NOMO-1 treated with dmso at 0.1 percent for 144 hours (cell line): ENCODE measurements around the gene AADAC.
"Not testable (repeated sequence)": the region's sequence is repeated elsewhere in the genome, so short reads cannot be mapped to it uniquely, and the experiment has no call there.

ENCODE experiments used
- DNase-seq: peaks from one replicate; lab custom pipeline; 2025; ENCODE audit not compliant: unreplicated experiment; lab: John Stamatoyannopoulos, UW

AADAC gene

GRCh38 chr3:151796105-151796680, 17.7 kb upstream of the AADAC start:
- no peak for DNase-seq

GRCh38 chr3:151798466-151798865, 15.4 kb upstream of the AADAC start:
- DNase-seq, result no peak

- no peak for DNase-seq
Observed at GRCh38 chr3:151800431-151800830, 13.5 kb upstream of the AADAC start.

GRCh38 chr3:151804267-151804666, 9.6 kb upstream of the AADAC start:
- no peak for DNase-seq

GRCh38 chr3:151806838-151807237, 7.1 kb upstream of the AADAC start:
- DNase-seq, result no peak

GRCh38 chr3:151808926-151809325, 5.0 kb upstream of the AADAC start:
- DNase-seq, result not testable (repeated sequence)

- no peak for DNase-seq
Observed at GRCh38 chr3:151811474-151811873, 2.4 kb upstream of the AADAC start.

- DNase-seq, result no peak
Observed at GRCh38 chr3:151814588-151814987, 672 bp downstream of the AADAC start.

GRCh38 chr3:151816091-151816604, 2.2 kb downstream of the AADAC start:
- DNase-seq, result no peak

- DNase-seq, result no peak
Observed at GRCh38 chr3:151817473-151817872, 3.6 kb downstream of the AADAC start.

- DNase-seq, result no peak
Observed at GRCh38 chr3:151818361-151818760, 4.4 kb downstream of the AADAC start.

GRCh38 chr3:151819910-151820309, 6.0 kb downstream of the AADAC start:
- no peak for DNase-seq

- DNase-seq, result no peak
Observed at GRCh38 chr3:151827816-151828215, 13.9 kb downstream of the AADAC start.

- no peak for DNase-seq
Observed at GRCh38 chr3:151835751-151836525, 22.0 kb downstream of the AADAC start.

GRCh38 chr3:151837057-151837456, 23.1 kb downstream of the AADAC start:
- DNase-seq, result peak; percentile 40

- peak; percentile 85 for DNase-seq
Observed at GRCh38 chr3:151838574-151839312, 24.8 kb downstream of the AADAC start.

GRCh38 chr3:151839313-151839631, 25.4 kb downstream of the AADAC start:
- DNase-seq, result no peak

- DNase-seq, result no peak
Observed at GRCh38 chr3:151841801-151842200, 27.9 kb downstream of the AADAC start.

GRCh38 chr3:151843275-151843674, 29.4 kb downstream of the AADAC start:
- no peak for DNase-seq

GRCh38 chr3:151845306-151845905, 31.5 kb downstream of the AADAC start:
- DNase-seq, result no peak

- DNase-seq, result not testable (repeated sequence)
Observed at GRCh38 chr3:151850065-151850464, 36.1 kb downstream of the AADAC start.
